Measurements from ENCODE around the gene ADGB.

DNA sequence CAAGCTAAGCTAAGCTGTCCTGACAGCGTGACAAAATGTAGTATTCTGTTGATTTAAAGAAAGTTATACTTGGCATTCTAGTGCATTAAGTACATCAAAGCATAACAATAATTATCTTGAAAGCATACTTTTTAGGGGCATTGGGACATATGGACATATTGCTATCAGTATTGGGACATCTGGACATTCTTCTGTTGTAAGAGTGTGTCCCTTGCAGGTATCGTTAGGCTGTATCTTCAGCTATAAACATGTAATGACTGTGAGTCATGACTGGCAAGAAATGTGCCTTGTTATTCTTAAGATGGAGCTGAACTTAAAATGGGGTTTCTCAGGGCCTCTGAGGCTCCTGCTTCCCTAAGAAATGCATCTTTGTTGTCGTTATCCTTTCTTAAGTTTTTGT, 74.3 kb downstream of the ADGB start:
- TF ChIP-seq RAD21 (IDR thresholded peaks at IDR 0.05) (no peak), CTCF (IDR thresholded peaks at IDR 0.05; ENCODE audit: low read depth, low read length, missing input control) (no peak), EGR1 (IDR thresholded peaks at IDR 0.05; ENCODE audit: low read depth in 2 of 2) (no peak), JUND (IDR thresholded peaks at IDR 0.05) (no peak), YY1 (IDR thresholded peaks at IDR 0.05) (no peak), TAF1 (conservative IDR thresholded peaks at IDR 0.05) (no peak)
- TF ChIP-seq, protein P1, sequence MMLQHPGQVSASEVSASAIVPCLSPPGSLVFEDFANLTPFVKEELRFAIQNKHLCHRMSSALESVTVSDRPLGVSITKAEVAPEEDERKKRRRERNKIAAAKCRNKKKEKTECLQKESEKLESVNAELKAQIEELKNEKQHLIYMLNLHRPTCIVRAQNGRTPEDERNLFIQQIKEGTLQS (IDR thresholded peaks at IDR 0.05) = no peak
